NB4 (cell line): Measurements from ENCODE around the gene GPC5.

Experiments
- MYC ChIP-seq: IDR thresholded peaks from 2 replicates; pipeline ENCODE4 v1.6.1; 2011; ENCODE audit warnings: low read depth, low read length
- POLR2A ChIP-seq: IDR thresholded peaks from 2 replicates; pipeline ENCODE4 v1.6.1; 2011; ENCODE audit warnings: mild to moderate bottlenecking; ENCODE audit not compliant: insufficient read length; ENCODE audit errors: extremely low read depth
- TF ChIP-seq, protein P1 (sequence below): IDR thresholded peaks from one replicate; pipeline ENCODE4 v1.5.1; 2012; ENCODE audit warnings: low read depth, low read length
- TF ChIP-seq, protein P2 (sequence below): IDR thresholded peaks from 2 replicates; pipeline ENCODE4 v1.6.1; 2011; ENCODE audit warnings: low read depth, low read length

DNA sequence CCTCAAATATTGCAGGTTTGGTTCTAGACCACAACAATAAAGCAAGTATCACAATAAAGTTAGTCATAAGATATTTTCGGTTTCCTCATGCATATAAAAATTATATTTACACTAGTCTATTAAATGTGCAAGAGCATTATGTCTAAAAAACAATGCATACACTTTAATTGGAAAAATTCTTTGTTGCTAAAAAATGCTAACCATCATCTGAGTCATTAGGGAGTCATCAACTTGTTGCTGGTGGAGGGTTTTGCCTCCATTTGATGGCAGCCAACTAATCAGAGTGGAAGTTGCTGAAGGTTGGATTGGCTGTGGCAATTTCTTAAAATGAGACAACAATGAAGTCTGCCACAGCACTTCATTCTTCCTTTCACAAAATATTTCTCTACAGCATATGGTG is 1405.9 kb downstream of the GPC5 start:
- TF ChIP-seq, protein P1, sequence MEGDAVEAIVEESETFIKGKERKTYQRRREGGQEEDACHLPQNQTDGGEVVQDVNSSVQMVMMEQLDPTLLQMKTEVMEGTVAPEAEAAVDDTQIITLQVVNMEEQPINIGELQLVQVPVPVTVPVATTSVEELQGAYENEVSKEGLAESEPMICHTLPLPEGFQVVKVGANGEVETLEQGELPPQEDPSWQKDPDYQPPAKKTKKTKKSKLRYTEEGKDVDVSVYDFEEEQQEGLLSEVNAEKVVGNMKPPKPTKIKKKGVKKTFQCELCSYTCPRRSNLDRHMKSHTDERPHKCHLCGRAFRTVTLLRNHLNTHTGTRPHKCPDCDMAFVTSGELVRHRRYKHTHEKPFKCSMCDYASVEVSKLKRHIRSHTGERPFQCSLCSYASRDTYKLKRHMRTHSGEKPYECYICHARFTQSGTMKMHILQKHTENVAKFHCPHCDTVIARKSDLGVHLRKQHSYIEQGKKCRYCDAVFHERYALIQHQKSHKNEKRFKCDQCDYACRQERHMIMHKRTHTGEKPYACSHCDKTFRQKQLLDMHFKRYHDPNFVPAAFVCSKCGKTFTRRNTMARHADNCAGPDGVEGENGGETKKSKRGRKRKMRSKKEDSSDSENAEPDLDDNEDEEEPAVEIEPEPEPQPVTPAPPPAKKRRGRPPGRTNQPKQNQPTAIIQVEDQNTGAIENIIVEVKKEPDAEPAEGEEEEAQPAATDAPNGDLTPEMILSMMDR: no peak
- TF ChIP-seq POLR2A (no peak), MYC (no peak)
- TF ChIP-seq, protein P2, sequence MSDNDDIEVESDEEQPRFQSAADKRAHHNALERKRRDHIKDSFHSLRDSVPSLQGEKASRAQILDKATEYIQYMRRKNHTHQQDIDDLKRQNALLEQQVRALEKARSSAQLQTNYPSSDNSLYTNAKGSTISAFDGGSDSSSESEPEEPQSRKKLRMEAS: no peak
